Thyroid gland (tissue), 4 donors: ENCODE results near the gene SNX8.

Experiments used
- CTCF ChIP-seq, 6 experiments: fragments of 200-600 bp in 3 of 6; fragments of 450-650 bp in 3 of 6; sonication (generic) in 3 of 6; IDR thresholded peaks; one replicate each; pipeline ENCODE4 v1.5.1; 2016 to 2019; ENCODE audit warnings: antibody characterized with exemption in 6 of 6, mild to moderate bottlenecking in 2 of 6, inconsistent platforms in 1 of 6, moderate library complexity in 1 of 6
- POLR2A ChIP-seq, 2 donors: fragments of 450-650 bp; IDR thresholded peaks; one replicate each; pipeline ENCODE4 v1.6.1; 2017; ENCODE audit warnings: antibody characterized with exemption in 2 of 2, mild to moderate bottlenecking in 2 of 2, moderate library complexity in 1 of 2

GRCh38 chr7:2264158-2264557 is 50.1 kb downstream of the SNX8 start:
- no peak for TF ChIP-seq CTCF (IDR thresholded peaks at IDR 0.05)
- no peak for TF ChIP-seq POLR2A (IDR thresholded peaks at IDR 0.05)
